Measurements from ENCODE around the gene TTC39B. TPM values are rescaled to one million over a fixed set of nuclear protein-coding genes. Genes with fewer than 3 reads are reported as not detected.

The TTC39B gene
- total and polyA plus RNA-seq, 2 of the 8 experiments (the other 6 are each of a cell fraction or from before 2014, with no cell fraction given), result 1.6 to 10.9 TPM

DNA sequence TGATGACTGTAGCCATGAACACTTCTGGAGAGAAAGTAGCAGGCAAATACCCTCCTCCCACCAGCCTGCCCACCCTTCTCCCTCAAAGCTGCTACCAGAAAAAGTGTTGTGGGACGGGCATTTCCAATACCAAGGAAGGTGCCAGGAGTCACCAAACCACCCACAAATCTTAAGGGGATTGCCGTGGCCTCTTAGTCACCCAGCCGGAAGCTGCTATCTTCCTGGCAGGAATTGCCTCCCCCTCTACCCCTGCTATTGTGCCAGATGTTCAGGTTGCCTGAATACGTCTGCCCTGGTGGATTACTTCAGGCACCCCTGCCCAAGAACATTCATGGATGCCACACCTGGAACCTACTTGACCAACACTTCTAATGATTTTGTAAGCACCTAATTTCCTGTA is 156.1 kb downstream of the TTC39B start:
- Histone ChIP-seq H3K9me3 (ENCODE audit: insufficient read depth in 2 of 2, low read depth in 1 of 2, low read length in 1 of 2) (no peaks in the 10 kb centered on the region), H3K79me2 (ENCODE audit: control insufficient read depth in 1 of 2, insufficient read depth in 2 of 2, low read length in 2 of 2) (no peaks in the 10 kb centered on the region), H2BK12ac (ENCODE audit: low read depth, low read length) (no peak overlapping the region), H4K20me1 (replicated peaks in 1 of 2; ENCODE audit: control insufficient read depth in 1 of 2, insufficient read depth in 2 of 2, low read length in 2 of 2) (no peaks in the 10 kb centered on the region), H2BK120ac (replicated peaks; ENCODE audit: low read depth, low read length) (no peak overlapping the region), H4K91ac (replicated peaks; ENCODE audit: insufficient read length, low read length) (no peak overlapping the region), H3K4me1 (replicated peaks in 1 of 4; ENCODE audit: control insufficient read depth in 3 of 4, insufficient read depth in 4 of 4, low read length in 3 of 4) (no peaks in the 10 kb centered on the region), H2BK20ac (ENCODE audit: low read length) (no peak overlapping the region), H2AFZ (ENCODE audit: low read length) (no peak overlapping the region), H2BK15ac (ENCODE audit: low read length) (no peak overlapping the region), H3K27me3 (replicated peaks in 1 of 4; ENCODE audit: control insufficient read depth in 3 of 4, extremely low read depth in 1 of 4, insufficient read depth in 3 of 4, low read length in 3 of 4) (no peaks in the 10 kb centered on the region), H3K56ac (replicated peaks; ENCODE audit: insufficient read length, low read depth, low read length) (no peak overlapping the region), H3K14ac (ENCODE audit: insufficient read length) (no peak overlapping the region), H2BK5ac (ENCODE audit: low read depth, low read length) (no peak overlapping the region), H3K9ac (replicated peaks in 1 of 4; ENCODE audit: extremely low read depth in 1 of 4, low read depth in 3 of 4, low read length in 3 of 4) (no peak overlapping the region), H3K36me3 (ENCODE audit: control insufficient read depth in 2 of 4, insufficient read depth in 4 of 4, low read length in 3 of 4) (no peaks in the 10 kb centered on the region), H3K23me2 (ENCODE audit: low read depth, low read length) (no peaks in the 10 kb centered on the region), H3K4me2 (ENCODE audit: insufficient read depth in 1 of 2, low read depth in 2 of 2, low read length in 2 of 2) (no peak overlapping the region), H3K18ac (ENCODE audit: extremely low read depth, low read length) (no peak overlapping the region), H3K27ac (ENCODE audit: low read depth, low read length) (no peak overlapping the region), H3K79me1 (ENCODE audit: low read depth, low read length) (no peaks in the 10 kb centered on the region), H4K5ac (ENCODE audit: insufficient read length, low read depth, low read length) (no peak overlapping the region), H4K8ac (ENCODE audit: extremely low read depth, insufficient read depth, low read length) (no peak overlapping the region), H3K4ac (replicated peaks; ENCODE audit: insufficient read length, low read depth, low read length) (no peak overlapping the region), H3K4me3 (ENCODE audit: extremely low read depth in 1 of 4, insufficient read depth in 2 of 4, low read depth in 3 of 4, low read length in 4 of 4) (no peak overlapping the region), H2AK5ac (ENCODE audit: low read depth, low read length) (no peak overlapping the region), H3K23ac (ENCODE audit: insufficient read length) (no peak overlapping the region)
- POLR2A ChIA-PET (ENCODE audit: partially characterized antibody), result no interaction called here
- TF ChIP-seq, protein P1, sequence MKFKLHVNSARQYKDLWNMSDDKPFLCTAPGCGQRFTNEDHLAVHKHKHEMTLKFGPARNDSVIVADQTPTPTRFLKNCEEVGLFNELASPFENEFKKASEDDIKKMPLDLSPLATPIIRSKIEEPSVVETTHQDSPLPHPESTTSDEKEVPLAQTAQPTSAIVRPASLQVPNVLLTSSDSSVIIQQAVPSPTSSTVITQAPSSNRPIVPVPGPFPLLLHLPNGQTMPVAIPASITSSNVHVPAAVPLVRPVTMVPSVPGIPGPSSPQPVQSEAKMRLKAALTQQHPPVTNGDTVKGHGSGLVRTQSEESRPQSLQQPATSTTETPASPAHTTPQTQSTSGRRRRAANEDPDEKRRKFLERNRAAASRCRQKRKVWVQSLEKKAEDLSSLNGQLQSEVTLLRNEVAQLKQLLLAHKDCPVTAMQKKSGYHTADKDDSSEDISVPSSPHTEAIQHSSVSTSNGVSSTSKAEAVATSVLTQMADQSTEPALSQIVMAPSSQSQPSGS (IDR thresholded peaks at IDR 0.05; ENCODE audit: low read length), result no peak
- TF ChIP-seq SIX5 (IDR thresholded peaks at IDR 0.05; ENCODE audit: low read depth, low read length), result no peak
- TF ChIP-seq CBX5 (IDR thresholded peaks at IDR 0.05; ENCODE audit: low read depth, low read length), result no peak
- no peak for TF ChIP-seq TCF12 (IDR thresholded peaks at IDR 0.05; ENCODE audit: low read depth, low read length)
- TF ChIP-seq BRCA1 (IDR thresholded peaks at IDR 0.05; ENCODE audit: low read depth, low read length), result no peak
- FAIRE-seq, result no peak
- no peak for DNase-seq (ENCODE audit: low read depth in 1 of 2, low spot score in 2 of 2)
- 92% methylated on average over 4 of the region's 4 CpGs; no CpG with 5 or more reads in 1 of the 2 experiments for WGBS, 2 experiments (ENCODE audit: extremely low coverage in 1 of 2, insufficient coverage in 1 of 2, insufficient read length in 1 of 2, insufficient replicate concordance in 2 of 2, low coverage in 1 of 2, low lambda C conversion rate in 2 of 2, missing lambda C conversion rate in 1 of 2)
- CTCF ChIA-PET (ENCODE audit: partially characterized antibody), result interaction anchor here (1.7 kb wide), 1 partner anchor 16 kb away, joined by 5 read pairs; no protein-coding TSS in a partner anchor

Measured in H1 (cell line).